Brain microvascular endothelial cell (primary cell): ENCODE results near the gene AKNA.

Experiments used
- DNase-seq: peaks from one replicate; pipeline ENCODE4 v3.0.0-alpha.2; 2020
- H3K27ac ChIP-seq: fragments of 250-450 bp; sonication (Bioruptor Pico); 2 replicates; pipeline ENCODE4 v1.5.1; 2020; ENCODE audit warnings: mild to moderate bottlenecking, moderate library complexity
- H3K27me3 ChIP-seq: fragments of 250-450 bp; sonication (Bioruptor Pico); replicated peaks from 2 replicates; pipeline ENCODE4 v1.5.1; 2020; ENCODE audit warnings: mild to moderate bottlenecking
- H3K36me3 ChIP-seq: fragments of 250-450 bp; sonication (Bioruptor Pico); replicated peaks from 2 replicates; pipeline ENCODE4 v1.5.1; 2020; ENCODE audit warnings: mild to moderate bottlenecking
- H3K4me3 ChIP-seq: 2 replicates; pipeline ENCODE4 v1.5.1; 2011; ENCODE audit warnings: low read depth, mild to moderate bottlenecking, control low read depth, low read length, moderate library complexity
- CTCF ChIP-seq: IDR thresholded peaks from 2 replicates; pipeline ENCODE4 v1.5.1; 2011; ENCODE audit warnings: low read depth, mild to moderate bottlenecking, moderate library complexity, low read length, control low read depth, inconsistent platforms; ENCODE audit errors: missing control alignments
- in situ Hi-C: cut with HindIII; loops from 2 replicates; pipeline ENCODE4 v1.10.0; 2017; ENCODE audit warnings: low sequenced_read_pairs, low pct_ligation_motif_present

Gene AKNA

GRCh38 chr9:114363424-114363823, 24.4 kb downstream of the AKNA start:
- no peak for TF ChIP-seq CTCF
- Histone ChIP-seq H3K4me3 (no peak overlapping the region), H3K36me3 (peaks cover 53% of the 10 kb centered on the region), H3K27ac (peak overlapping the region; percentile 26), H3K27me3 (no peaks in the 10 kb centered on the region)
- in situ Hi-C loops: no loop called here
- no peak for DNase-seq

DNA sequence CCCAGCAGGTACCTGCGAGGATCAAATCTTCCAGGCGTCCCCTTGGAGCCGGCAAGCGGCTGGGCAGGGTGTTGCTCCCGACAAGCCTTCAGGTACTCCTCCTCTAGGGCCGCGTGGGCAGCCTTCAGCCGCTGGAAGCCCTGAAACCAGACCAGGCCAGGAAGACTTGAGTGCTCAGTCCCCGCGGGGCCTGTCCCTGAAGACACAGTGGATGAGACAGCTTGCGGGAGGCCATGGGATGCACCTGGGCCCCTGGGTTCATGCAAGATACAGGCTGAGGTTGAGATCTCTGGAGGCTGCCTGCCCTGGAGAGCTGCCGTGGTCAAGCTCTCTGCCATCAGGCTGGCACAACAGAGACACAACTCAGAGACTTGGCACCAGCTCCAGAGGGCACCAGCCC, 25.4 kb downstream of the AKNA start:
- Histone ChIP-seq H3K36me3 (peaks cover 53% of the 10 kb centered on the region), H3K27ac (no peak overlapping the region)
- TF ChIP-seq CTCF: no peak

GRCh38 chr9:114361542-114361941, 26.2 kb downstream of the AKNA start:
- Histone ChIP-seq H3K27ac (no peak overlapping the region), H3K27me3 (no peaks in the 10 kb centered on the region), H3K4me3 (no peak overlapping the region), H3K36me3 (peaks cover 60% of the 10 kb centered on the region)
- DNase-seq: no peak
- in situ Hi-C loops: no loop called here
- TF ChIP-seq CTCF: no peak

More for the DNA sequence above, 25.4 kb downstream of the AKNA start:
- DNase-seq: no peak
- H3K4me3 ChIP-seq: no peak overlapping the region
- no peaks in the 10 kb centered on the region for H3K27me3 ChIP-seq
- in situ Hi-C loops: no loop called here

DNA sequence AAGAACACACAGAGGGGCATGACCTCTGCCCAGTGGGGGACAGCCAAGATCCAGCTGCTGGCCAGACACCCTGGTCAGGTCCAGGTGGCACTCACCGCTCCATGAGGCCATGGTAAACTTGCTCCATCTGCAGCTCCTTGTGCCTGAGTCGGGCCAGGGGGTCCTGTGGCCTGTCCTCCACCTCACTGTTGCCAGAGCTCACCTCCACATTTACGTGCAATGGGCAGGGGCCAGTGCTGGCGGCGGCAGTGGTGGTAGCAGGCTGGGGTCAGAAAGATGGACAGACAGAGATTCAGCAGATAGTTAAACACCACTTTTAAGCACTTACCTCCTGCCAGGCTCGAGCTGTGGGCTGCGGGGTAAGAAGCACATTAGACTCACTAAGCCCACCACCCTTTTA, 28.0 kb downstream of the AKNA start:
- in situ Hi-C loops: no loop called here
- DNase-seq: no peak
- Histone ChIP-seq H3K27ac (no peak overlapping the region), H3K27me3 (no peaks in the 10 kb centered on the region), H3K36me3 (peaks cover 61% of the 10 kb centered on the region), H3K4me3 (no peak overlapping the region)
- TF ChIP-seq CTCF: no peak

DNA sequence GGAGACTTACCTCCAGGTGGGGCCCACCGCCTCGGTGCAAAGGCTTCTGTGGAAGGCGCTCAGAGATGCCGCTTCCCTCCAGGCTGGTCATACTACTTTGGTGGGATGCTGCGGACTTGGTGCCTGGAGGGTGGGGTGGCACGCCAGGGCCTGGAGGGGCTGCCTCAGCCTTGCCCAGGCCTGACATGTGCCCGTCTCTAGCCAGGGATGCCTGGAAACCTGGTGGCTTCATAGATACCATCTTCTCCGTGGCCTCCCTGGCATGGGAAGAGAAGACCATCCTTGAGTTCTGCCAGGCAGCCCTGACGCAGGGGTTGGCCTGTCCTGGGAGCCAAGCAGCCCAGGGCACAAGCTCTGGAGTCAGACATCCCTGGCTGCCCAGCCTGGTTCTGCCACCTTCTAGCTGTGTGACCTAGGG, 29.9 kb downstream of the AKNA start:
- H3K27ac ChIP-seq: no peak overlapping the region
- in situ Hi-C loops: no loop called here
- H3K36me3 ChIP-seq: peaks cover 61% of the 10 kb centered on the region

More for the DNA sequence above, 29.9 kb downstream of the AKNA start:
- TF ChIP-seq CTCF: no peak
- DNase-seq: no peak
- Histone ChIP-seq H3K4me3 (no peak overlapping the region), H3K27me3 (no peaks in the 10 kb centered on the region)
